Esophagus squamous epithelium (tissue), 5 donors: ENCODE data around the gene TCEAL6. TPM values are rescaled to one million over a fixed set of nuclear protein-coding genes. Genes with fewer than 3 reads are reported as not detected.
"Not testable (repeated sequence)": the region's sequence is repeated elsewhere in the genome, so short reads cannot be mapped to it uniquely, and the experiment has no call there.

Experiments used
- DNase-seq: peaks from one replicate; lab custom pipeline; 2025; lab: John Stamatoyannopoulos, UW
- H3K27ac ChIP-seq, 4 donors: fragments of 200-600 bp; sonication (generic); one replicate each; pipeline ENCODE4 v1.5.1; 2016 to 2019; ENCODE audit warnings: mild to moderate bottlenecking in 1 of 4
- H3K27me3 ChIP-seq, 4 donors: fragments of 200-600 bp; sonication (generic); 1 replicate in 3 of 4; 2 replicates in 1 of 4; pipeline versions ENCODE4 v1.5.1 to v1.6.0; 2017 to 2021; ENCODE audit warnings: antibody characterized with exemption in 1 of 4
- H3K36me3 ChIP-seq, 3 donors: fragments of 200-600 bp; sonication (generic); one replicate each; pipeline ENCODE4 v1.5.1; 2016 to 2019
- H3K4me1 ChIP-seq, 3 donors: fragments of 200-600 bp; sonication (generic); one replicate each; pipeline ENCODE4 v1.5.1; 2017 to 2019
- H3K4me3 ChIP-seq, 4 donors: fragments of 200-600 bp; sonication (generic); 1 replicate in 3 of 4; 2 replicates in 1 of 4; pipeline ENCODE4 v1.5.1; 2016 to 2019; ENCODE audit warnings: mild to moderate bottlenecking in 2 of 4, moderate library complexity in 1 of 4
- H3K9me3 ChIP-seq, 3 donors: fragments of 200-600 bp; sonication (generic); one replicate each; pipeline ENCODE4 v1.5.1; 2016 to 2019
- POLR2A ChIP-seq, 4 donors: fragments of 450-650 bp; IDR thresholded peaks; one replicate each; pipeline ENCODE4 v1.6.1; 2017; ENCODE audit warnings: antibody characterized with exemption in 4 of 4, mild to moderate bottlenecking in 4 of 4, moderate library complexity in 3 of 4
- WGBS, 2 donors: methylation state at CpG; one replicate each; pipeline ENCODE4 v1.1.5; 2018; 5-methylcytosine and 5-hydroxymethylcytosine counted together
- intact Hi-C: fragments of 100-400 bp; cut with DNase I; formaldehyde crosslinking; loops from one replicate; pipeline ENCODE4 v1.15.0; 2022
- total RNA-seq, 4 donors: library from RNA; depleted of rRNA; stranded (reverse); fragments of >200 nt; gene quantifications; one replicate each; pipeline ENCODE4 v1.1.0, GENCODE V29; 2016
- TF ChIP-seq, protein P1 (sequence below), 6 experiments: fragments of 450-650 bp in 4 of 6; fragments of 200-600 bp in 2 of 6; sonication (generic) in 2 of 6; IDR thresholded peaks; one replicate each; pipeline ENCODE4 v1.5.1; 2016 to 2019; ENCODE audit warnings: antibody characterized with exemption in 6 of 6, mild to moderate bottlenecking in 4 of 6, moderate library complexity in 4 of 6
- donor health status: DM: yes; HTN: yes; CAD: no.

TCEAL6 gene
- total RNA-seq, 4 donors from 2014 or later, result not detected

DNA sequence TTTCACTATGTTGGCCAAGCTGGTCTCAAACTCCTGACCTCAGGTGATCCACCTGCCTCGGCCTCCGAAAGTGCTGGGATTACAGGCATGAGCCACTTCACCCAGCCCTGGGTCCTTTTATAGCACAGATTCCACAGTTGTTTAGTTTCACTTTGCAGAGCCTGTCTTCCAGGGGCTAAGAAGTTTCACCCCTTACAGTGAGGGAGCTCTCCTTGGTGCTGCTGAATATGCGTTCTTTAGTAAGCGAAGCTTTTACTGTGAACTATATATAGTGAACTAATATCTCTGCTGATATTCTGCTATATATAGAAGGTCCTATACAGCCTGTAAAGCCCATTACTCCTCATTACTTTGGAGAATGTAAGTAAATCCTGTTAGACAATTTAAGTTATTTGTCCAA, 4.2 kb downstream of the TCEAL6 start:
- Histone ChIP-seq H3K27me3 (peaks cover 0 to 17% (median 0%) of the 10 kb centered on the region in 4 donors), H3K36me3 (no peaks in the 10 kb centered on the region), H3K27ac (no peak overlapping the region), H3K4me1 (no peaks in the 10 kb centered on the region), H3K9me3 (no peaks in the 10 kb centered on the region), H3K4me3 (no peak overlapping the region)
- WGBS, 2 donors, result 46 to 52% methylated on average over 3 to 4 of the region's 4 CpGs
- no peak for DNase-seq
- TF ChIP-seq POLR2A (IDR thresholded peaks at IDR 0.05), result no peak
- TF ChIP-seq, protein P1, sequence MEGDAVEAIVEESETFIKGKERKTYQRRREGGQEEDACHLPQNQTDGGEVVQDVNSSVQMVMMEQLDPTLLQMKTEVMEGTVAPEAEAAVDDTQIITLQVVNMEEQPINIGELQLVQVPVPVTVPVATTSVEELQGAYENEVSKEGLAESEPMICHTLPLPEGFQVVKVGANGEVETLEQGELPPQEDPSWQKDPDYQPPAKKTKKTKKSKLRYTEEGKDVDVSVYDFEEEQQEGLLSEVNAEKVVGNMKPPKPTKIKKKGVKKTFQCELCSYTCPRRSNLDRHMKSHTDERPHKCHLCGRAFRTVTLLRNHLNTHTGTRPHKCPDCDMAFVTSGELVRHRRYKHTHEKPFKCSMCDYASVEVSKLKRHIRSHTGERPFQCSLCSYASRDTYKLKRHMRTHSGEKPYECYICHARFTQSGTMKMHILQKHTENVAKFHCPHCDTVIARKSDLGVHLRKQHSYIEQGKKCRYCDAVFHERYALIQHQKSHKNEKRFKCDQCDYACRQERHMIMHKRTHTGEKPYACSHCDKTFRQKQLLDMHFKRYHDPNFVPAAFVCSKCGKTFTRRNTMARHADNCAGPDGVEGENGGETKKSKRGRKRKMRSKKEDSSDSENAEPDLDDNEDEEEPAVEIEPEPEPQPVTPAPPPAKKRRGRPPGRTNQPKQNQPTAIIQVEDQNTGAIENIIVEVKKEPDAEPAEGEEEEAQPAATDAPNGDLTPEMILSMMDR (IDR thresholded peaks at IDR 0.05), result no peak
- intact Hi-C loops, result no loop called here

DNA sequence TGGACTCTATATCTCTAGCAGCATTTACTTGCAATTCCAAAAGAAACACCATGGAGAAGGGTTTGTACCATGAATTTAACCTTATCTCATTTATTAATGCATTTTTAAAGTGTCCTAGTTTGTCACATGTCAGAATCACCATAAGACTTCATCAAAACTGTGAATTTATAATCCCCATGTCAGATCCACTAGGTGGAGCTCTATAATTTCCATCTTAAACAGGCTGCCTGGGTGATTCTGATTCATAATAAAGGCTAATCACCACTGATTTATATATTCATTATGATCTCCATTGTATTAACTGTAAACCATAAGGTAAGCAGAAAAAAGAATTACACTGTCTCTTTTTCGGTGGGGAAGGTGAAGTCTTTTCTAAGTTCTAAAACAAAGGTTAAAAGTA, 12.8 kb downstream of the TCEAL6 start:
- H3K4me3 ChIP-seq, result no peak overlapping the region
- no peaks in the 10 kb centered on the region for H3K9me3 ChIP-seq
- intact Hi-C loops, result no loop called here
- H3K27ac ChIP-seq, result no peak overlapping the region
- peaks cover 0 to 15% (median 2%) of the 10 kb centered on the region in 4 donors for H3K27me3 ChIP-seq
- H3K36me3 ChIP-seq, result no peaks in the 10 kb centered on the region
- 21 to 69% methylated on average over 1 of the region's 1 CpG for WGBS, 2 donors
- no peak for DNase-seq
- H3K4me1 ChIP-seq, result no peaks in the 10 kb centered on the region
- TF ChIP-seq, protein P1 (IDR thresholded peaks at IDR 0.05), result peak in 3 of 6 experiments; percentile 8 to 31 (median 18)
- TF ChIP-seq POLR2A (IDR thresholded peaks at IDR 0.05), result no peak

DNA sequence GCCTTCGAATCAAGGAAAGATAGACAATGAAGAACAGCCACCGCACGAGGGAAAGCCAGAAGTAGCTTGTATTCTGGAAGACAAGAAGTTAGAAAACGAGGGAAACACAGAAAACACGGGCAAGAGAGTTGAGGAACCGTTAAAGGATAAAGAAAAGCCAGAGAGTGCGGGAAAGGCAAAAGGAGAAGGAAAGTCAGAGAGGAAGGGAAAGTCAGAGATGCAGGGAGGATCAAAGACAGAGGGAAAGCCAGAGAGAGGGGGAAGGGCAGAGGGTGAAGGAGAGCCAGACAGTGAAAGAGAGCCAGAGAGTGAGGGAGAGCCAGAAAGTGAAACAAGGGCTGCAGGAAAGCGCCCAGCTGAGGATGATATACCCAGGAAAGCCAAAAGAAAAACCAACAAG, 15.4 kb downstream of the TCEAL6 start:
- TF ChIP-seq, protein P1 (IDR thresholded peaks at IDR 0.05), result no peak
- no peak for TF ChIP-seq POLR2A (IDR thresholded peaks at IDR 0.05)
- Histone ChIP-seq H3K27ac (no peak overlapping the region), H3K36me3 (no peaks in the 10 kb centered on the region), H3K27me3 (peaks cover 0 to 15% (median 4%) of the 10 kb centered on the region in 4 donors), H3K4me3 (no peak overlapping the region), H3K9me3 (no peaks in the 10 kb centered on the region), H3K4me1 (no peaks in the 10 kb centered on the region)
- DNase-seq, result no peak
- intact Hi-C loops, result no loop called here
- 32 to 33% methylated on average over 7 to 8 of the region's 8 CpGs for WGBS, 2 donors

DNA sequence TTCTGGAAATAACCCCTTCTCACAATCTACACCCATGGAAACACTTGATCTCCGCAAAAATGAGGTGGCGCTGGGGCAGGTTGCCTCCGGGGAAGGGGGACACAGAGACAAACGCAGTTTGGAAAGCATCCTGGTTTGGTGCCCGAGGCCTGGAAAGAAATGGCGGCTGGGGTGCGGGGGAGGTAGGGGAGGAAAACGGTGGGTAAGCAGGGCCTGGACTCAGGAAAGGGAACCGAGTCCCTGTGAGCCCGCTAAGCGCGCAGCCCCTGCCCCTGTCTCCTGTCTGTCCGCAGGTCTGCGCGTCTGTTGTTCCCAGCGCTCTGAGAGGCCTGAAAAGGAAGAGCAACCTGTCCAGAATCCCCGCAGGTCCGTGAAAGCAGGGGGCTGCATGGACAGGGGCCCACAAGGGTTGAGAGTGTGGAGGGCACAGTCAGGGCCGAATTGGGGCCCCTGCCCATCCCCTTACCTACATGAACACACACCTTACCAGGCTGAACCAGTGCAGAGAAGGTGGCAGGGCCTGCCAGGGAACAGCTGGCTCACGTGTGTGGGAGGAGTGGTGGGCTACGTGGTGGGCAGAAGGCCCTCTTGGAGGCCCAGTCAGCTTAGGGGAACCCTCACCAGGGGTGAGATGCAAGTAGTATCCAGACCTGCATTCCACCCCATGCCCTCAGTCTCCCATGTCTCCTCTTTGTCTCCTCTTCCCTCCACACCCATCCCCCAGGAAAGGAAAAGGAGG, 16.0 kb downstream of the TCEAL6 start:
- H3K4me1 ChIP-seq, result not testable (repeated sequence)

DNA sequence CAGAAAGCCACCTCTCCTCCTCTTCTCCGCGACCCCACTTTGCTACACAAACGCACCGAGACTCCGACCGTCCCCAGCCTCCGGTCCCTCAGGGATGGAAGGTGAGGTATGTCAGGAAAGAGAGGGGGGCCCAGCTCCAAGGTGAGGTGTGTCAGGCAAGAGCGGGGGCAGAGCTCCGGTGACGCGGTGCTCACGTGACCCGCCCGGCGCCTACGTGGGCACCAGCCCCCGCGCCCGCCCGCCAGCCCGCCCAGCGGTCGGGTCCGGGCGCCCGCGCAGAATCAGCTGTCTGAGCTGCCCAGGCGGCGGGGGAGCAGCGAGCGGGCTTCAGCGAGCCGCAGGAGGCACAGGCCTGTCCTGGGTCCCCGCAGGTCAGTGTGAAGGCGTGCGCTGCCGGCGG, 16.8 kb downstream of the TCEAL6 start, which contains the start of gene TCEAL2:
TCEAL2 (plus strand) TSS at position 244 of the 400 bp plus-strand sequence. CDS start 1,152 bp downstream, outside the sequence.
- H3K9me3 ChIP-seq, intact Hi-C loops, H3K4me1 ChIP-seq, H3K36me3 ChIP-seq, DNase-seq: not testable (repeated sequence)
- Histone ChIP-seq H3K4me3 (peak within 1 kb of the TSS in 3 of 4 donors; percentile 6 to 54 (median 27)), H3K27me3 (peaks cover 0 to 15% (median 4%) of the 10 kb centered on the region in 4 donors), H3K27ac (peak within 1 kb of the TSS in 1 of 4 donors; percentile 9)
- WGBS, 2 donors, result 0 to 72% methylated on average over 6 of the region's 38 CpGs

More for the DNA sequence above, 16.0 kb downstream of the TCEAL6 start:
- 8 to 13% methylated on average over 2 to 3 of the region's 21 CpGs for WGBS, 2 donors
- Histone ChIP-seq H3K27ac (peak overlapping the region in 1 of 4 donors; percentile 9), H3K4me3 (peak overlapping the region in 3 of 4 donors; percentile 6 to 54 (median 27)), H3K27me3 (peaks cover 0 to 15% (median 4%) of the 10 kb centered on the region in 4 donors)
- DNase-seq, H3K9me3 ChIP-seq, H3K36me3 ChIP-seq, intact Hi-C loops: not testable (repeated sequence)

DNA sequence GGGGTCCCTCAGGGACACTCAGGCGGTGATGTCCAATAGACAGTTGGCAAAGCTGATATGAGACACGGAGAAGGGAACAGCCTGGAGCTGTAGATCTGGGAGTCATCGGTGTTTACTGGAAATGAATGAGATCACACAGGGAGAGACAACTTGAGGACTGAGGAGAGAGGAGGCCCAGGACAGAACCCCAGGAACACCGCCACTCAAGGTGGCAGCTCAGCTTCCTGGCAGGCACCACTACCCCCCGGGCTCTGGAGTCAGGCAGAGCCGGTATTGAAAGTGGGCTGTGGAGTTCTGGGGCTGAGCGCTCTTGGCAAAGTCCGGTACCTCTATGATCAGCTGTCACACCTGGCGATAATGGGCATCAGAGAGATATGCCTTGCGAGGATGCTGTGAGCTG, 17.3 kb downstream of the TCEAL6 start:
- H3K27ac ChIP-seq, H3K9me3 ChIP-seq, H3K36me3 ChIP-seq, intact Hi-C loops, DNase-seq, H3K4me1 ChIP-seq: not testable (repeated sequence)
- peak overlapping the region in 2 of 4 donors; percentile 27 to 54 for H3K4me3 ChIP-seq
- H3K27me3 ChIP-seq, result peaks cover 0 to 15% (median 4%) of the 10 kb centered on the region in 4 donors
- WGBS, 2 donors, result 4 to 42% methylated on average over 4 to 7 of the region's 10 CpGs
